Activated T-cell treated with anti-CD3 and anti-CD28 coated beads for 48 hours (primary cell): ENCODE measurements around the gene LIPA.
"Not testable (repeated sequence)": the region's sequence is repeated elsewhere in the genome, so short reads cannot be mapped to it uniquely, and the experiment has no call there.

ENCODE experiments used
- DNase-seq: peaks from one replicate; pipeline ENCODE4 v3.0.0-alpha.2; 2020; ENCODE audit warnings: low read depth

LIPA gene

GRCh38 chr10:89207801-89208551, 43.6 kb downstream of the LIPA start:
- no peak for DNase-seq

DNA sequence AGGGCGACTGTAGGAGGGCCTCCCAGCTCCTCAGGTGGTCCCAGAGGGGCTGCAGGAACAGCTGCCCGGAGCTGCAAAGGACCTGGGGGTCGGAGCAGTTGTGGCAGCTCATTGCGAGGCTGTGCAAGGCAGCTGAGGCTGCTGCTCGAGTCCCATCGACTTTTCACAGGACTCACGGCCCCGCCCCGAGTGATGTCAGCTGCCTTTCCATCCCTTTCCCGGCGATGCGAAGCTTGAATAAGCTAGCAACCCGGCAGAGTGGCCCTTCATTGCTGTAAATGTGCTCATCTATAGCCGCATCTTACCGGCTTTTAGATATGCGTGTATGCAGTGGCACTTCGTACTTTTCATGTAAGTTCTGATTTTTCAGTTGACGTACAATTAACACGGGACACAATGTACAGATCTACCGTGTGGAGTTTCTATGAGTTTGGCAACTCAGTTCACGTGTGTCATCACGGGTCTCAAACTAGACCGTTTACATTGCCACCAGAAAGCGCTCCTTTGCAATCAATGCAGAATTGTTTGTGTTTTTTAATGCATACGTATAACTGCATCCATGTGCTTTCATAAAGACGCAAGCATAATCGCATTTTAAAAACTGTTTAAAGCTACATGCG, 44.3 kb downstream of the LIPA start, which contains the start of gene CH25H:
Gene CH25H, minus strand, starts transcription at position 137 of the 620 bp plus-strand sequence. Its CDS starts 25 bp downstream, at position 112.
- DNase-seq, result peak; percentile 46

DNA sequence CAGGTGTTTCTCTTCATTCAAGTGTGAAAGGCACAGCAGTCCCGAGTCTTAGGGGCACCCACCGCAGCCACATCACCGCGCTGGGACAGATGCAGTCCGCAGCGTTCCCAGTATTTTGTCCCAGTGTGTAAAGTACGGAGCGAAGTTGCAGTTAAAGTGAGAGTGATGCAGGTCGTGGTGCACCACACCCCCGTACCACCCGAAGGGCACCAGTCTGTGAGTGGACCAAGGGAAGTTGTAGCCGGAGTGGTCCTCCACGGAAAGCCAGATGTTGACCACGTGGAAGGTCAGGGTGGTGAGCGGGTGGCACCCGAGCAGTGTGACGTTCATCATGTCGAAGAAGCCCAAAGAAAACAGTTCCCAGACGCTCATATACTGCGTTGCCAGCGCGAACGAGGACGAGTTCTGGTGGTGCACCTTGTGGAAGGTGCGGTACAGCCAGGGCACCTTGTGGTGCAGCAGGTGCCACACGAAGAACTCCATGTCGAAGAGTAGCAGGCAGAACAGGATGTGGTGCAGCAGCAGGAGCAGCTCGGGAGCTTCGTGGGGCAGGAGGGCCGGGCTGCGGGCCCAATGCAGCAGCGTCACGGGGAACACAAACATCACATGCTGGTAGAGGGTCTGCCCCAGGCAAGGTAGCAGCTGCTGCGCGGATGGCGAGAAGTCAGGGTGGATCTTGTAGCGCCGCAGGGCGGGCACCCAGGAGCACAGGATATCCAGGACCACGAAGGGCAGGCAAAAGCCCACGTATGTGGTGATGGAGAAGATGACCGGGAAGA, 45.0 kb downstream of the LIPA start:
- DNase-seq, result no peak

DNA sequence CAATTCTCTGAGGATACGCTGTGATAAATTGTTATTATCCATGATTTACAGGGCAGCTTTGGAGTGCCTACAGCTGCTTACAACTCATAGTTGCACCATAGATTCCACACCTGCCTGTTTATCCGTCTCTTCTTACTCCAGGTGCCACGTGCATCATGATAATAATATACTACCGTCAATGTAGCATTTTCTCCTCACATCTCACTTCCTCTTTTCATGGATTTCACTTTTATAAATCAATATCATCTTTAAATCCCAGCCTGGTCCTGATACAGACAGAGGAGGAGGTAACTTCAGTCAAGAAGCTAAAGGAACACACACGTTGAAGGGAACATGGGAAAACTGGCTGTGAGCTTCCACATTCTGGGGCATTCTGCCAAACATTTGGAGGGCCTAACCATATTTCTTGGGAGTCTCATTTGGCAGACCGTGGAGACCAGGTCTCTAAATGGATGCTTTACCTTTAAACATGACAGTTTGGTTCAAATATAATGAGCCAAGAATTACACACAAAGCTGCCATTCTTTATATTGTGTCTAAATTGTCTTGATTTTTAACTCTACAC, 46.9 kb downstream of the LIPA start:
- DNase-seq, result no peak

- DNase-seq, result no peak
Measured at GRCh38 chr10:89203237-89203636, 48.3 kb downstream of the LIPA start.

- no peak for DNase-seq
Measured at GRCh38 chr10:89202033-89202425, 49.5 kb downstream of the LIPA start.

DNA sequence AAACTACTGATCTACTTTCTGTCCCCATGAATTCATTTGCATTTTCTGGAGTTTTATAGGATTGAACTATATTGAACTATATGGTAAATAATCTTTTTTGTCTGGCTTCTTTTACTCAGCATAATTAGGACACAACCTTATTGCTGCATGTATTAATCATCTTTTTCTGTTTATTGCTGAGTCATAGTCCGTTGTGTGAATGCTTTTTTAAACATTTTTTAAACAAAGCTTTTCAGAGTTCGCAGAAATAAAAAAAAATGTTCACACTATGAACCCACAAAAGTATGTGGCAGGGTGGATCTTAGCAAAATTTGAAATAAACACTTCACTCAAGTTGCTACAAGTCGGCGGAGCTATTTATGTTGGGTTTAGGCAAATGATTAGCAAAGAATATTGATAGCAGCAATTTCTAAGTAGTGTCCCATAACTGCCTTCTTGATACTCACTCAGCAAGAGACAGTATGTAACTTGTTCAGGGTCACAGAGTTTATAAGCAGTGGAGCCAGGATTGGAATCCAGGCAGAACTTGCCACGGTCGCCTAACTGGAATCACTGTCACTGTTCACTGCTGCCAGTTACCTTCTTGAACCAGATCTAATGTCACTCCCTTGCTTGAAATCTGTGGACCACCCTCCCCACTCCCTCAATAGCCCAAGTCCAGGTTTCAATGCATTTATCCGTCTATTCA, 50.1 kb downstream of the LIPA start:
- DNase-seq, result no peak

DNA sequence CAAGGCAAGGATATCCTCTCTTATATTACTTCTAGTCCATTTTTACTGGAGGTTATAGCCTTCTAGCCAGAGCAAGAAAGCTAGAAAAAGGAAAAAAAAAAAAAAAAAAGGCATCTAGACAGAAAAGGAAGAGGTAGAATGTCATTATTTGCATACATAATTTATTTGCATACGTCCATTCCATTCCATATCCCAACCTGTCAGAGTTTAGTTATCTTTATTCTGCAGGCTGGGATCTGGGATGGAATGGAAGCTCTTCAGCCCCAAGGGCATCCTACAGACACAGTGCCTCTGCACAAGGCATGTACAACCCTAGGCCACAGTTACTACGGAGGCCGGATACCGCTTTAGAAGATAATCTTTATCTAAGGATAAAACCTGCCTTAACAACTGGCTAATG, 54.1 kb downstream of the LIPA start:
- DNase-seq, result no peak

- not testable (repeated sequence) for DNase-seq
Measured at GRCh38 chr10:89191301-89191700, 60.3 kb downstream of the LIPA start.

DNA sequence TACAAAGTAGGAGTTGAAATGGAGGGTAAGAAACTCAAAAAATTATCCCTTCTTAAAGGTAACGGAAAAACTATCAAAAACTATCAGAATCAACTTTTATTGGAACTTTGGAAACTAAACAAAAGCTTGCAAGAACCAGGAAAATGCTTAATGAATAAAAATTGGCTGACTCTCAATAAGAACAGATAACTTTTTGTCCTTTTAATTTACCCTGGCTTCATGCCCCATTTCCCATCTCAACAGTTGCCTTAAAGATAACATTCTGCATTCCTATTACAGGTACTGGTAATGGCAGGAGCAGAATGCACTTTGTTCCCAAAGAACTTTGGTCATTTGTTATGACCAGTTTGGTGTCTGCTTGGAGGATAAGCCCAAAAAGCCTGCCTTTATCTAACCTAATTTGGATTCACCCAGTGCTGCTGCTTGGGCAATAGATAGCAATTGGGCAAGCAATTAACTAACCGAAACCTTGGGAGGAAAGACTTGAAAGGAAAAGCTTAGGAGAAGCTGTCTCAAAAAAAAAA, 62.3 kb downstream of the LIPA start:
- DNase-seq, result no peak

GRCh38 chr10:89185658-89186057, 65.9 kb downstream of the LIPA start:
- no peak for DNase-seq

DNA sequence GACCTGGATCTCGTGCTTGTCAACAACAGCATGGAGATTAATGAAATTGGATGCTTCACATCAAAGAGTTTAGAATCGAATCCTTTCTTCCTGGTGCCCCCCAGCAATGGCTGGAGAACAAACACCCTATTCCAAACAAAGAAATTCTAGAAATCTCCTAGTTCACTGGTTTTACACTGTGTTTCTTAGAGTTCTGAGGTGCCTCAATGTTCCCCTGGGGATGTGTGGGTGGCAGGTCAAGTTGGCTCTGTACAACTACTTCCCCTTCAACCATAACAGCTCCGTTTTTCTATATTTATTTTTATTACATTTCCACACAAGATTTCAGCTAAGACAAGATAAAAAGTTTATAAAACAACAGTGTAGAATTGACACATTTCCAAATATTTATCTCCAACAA, 66.9 kb downstream of the LIPA start:
- DNase-seq, result no peak

GRCh38 chr10:89183571-89183970, 68.0 kb downstream of the LIPA start:
- no peak for DNase-seq

- no peak for DNase-seq
Measured at GRCh38 chr10:89182894-89183293, 68.7 kb downstream of the LIPA start.

GRCh38 chr10:89175816-89176215, 75.8 kb downstream of the LIPA start:
- DNase-seq, result no peak

DNA sequence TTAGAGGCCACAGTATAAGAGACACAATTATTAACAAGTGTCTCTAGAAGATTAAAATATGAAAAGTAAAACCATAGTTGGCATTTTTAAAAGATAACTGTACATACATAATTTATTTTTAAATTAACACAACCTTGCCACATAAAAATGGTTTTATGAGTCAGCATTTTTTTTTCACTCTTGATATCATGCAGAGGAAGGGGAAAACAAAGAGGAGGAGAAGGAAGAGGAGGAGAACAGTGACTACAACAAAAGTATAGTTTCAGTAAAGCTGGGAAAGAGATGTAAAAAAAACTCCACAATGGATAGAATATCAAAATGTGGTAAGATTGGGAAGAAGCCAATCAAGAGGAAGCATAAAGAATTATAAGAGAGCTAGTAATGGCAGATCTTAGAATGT, 78.5 kb downstream of the LIPA start:
- DNase-seq, result no peak

DNA sequence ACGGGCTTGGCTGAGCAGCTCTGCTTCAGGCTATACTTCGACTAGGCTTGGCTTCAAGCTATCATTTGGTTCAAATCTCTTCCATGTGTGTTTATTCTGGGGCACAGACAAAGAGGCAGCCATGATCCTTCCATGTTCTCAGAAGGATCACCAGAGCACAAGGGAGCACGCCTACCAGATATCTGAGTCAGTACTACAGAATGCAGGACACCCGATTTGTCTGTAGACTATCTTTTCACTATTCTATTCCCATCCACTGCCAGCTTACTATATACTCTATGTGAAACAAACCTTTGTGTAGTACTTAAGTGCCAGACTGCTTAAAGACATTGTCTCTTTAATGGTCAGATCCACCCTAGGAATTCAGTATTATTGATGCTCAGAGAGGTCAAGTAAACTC, 79.6 kb downstream of the LIPA start:
- DNase-seq, result no peak

GRCh38 chr10:89171263-89171872, 80.2 kb downstream of the LIPA start:
- DNase-seq, result no peak

- not testable (repeated sequence) for DNase-seq
Measured at GRCh38 chr10:89168354-89168900, 83.1 kb downstream of the LIPA start.

GRCh38 chr10:89167915-89168314, 83.7 kb downstream of the LIPA start:
- DNase-seq, result no peak

DNA sequence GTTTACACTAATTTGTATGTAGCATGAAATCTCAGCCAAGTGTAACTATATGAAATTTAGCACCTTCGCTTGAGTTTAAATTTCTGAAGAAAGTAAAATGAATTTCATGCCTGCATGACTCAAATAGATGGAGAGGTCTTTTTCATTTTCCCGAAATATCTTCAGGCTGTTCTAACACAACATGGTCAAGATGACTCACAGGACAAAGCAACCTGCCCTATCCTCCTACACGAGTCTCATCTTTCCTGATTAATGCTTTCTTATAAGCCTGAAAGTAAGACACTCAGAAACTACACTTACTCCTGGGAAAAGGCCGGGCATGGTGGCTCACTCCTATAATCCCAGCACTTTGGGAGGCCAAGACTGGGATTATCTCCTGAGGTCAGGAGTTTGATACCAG, 85.7 kb downstream of the LIPA start:
- no peak for DNase-seq
